Stimulated activated CD4-positive, alpha-beta T cell treated with anti-CD3 and anti-CD28 coated beads, Interleukin-12 subunit alpha, Interleukin-12 subunit beta, amount 100 ng/mL, for 24 hours (primary cell): ENCODE data around the gene MYO9A.
"Not testable (repeated sequence)": the region's sequence is repeated elsewhere in the genome, so short reads cannot be mapped to it uniquely, and the experiment has no call there.

Experiments
- DNase-seq, 2 experiments: peaks; one replicate each; pipeline ENCODE4 v3.0.0-alpha.2; 2020; ENCODE audit warnings: low read depth in 2 of 2

MYO9A gene

GRCh38 chr15:72042865-72043264 lies 75.1 kb downstream of the MYO9A start:
- DNase-seq: no peak

DNA sequence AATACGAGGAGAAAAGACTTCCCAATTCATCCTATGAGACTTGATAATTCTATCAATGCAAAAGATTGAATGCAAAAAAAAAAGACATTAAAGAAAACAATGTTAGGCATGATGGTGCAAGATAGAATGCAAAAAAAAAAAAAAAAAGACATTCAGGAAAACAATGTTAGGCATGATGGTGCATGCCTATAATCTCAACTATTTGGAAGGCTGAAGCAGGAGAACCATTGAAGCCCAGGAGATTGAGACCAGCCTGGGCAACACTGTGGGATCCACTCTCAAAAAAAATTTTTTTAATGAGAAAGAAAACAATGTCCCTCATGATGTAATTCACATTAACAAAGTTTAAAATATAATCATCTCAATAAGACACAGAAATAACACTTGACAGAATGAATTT lies 75.9 kb downstream of the MYO9A start:
- no peak for DNase-seq

DNA sequence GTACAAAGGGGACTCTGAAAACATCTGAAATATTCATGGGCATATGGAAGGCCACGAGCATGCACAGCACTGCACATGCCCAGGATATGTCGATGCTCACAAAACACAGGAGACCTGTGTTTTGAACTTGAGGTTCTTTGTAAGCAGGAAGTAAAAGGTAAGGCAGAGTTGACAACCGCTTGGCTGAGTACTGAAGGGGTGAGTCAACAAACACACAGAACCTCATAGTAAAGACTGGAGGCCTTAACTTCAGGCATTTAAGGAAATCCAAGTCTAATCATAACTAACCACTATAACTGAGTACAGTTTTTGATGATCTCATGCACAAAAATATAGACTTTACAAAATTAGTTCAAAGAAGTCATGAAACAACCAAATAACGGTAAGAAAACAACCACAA lies 80.6 kb downstream of the MYO9A start:
- no peak for DNase-seq

- DNase-seq: no peak
Measured at GRCh38 chr15:72034859-72035650, 82.9 kb downstream of the MYO9A start.

DNA sequence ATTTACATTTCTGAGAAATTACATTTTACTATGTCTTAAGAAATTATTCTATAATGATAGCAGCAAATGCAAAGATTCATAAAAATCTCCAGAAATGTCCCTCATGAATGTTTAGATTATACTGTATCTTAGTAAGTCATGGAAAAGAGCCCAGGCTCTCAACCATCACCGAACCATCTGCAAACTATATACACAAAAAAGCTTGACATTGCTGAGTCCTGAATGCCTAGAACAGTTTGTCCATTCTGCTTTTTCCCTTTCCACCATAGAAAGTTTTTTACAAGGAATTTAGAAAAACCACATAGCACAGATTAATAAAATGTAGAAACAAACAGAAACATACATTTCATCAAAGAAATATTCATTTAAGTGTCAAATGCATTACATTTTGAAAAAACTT lies 83.6 kb downstream of the MYO9A start:
- DNase-seq: no peak

- DNase-seq: no peak
Measured at GRCh38 chr15:72033711-72034110, 84.2 kb downstream of the MYO9A start.

- no peak for DNase-seq
Measured at GRCh38 chr15:72033285-72033684, 84.7 kb downstream of the MYO9A start.

GRCh38 chr15:72021604-72022003 lies 96.3 kb downstream of the MYO9A start:
- DNase-seq: no peak

GRCh38 chr15:72020799-72021198 lies 97.2 kb downstream of the MYO9A start:
- no peak for DNase-seq

- DNase-seq: not testable (repeated sequence)
Measured at GRCh38 chr15:72014555-72014954, 103.4 kb downstream of the MYO9A start.

GRCh38 chr15:72013703-72014102 lies 104.2 kb downstream of the MYO9A start:
- DNase-seq: no peak

GRCh38 chr15:72011302-72011942 lies 106.5 kb downstream of the MYO9A start:
- DNase-seq: no peak

DNA sequence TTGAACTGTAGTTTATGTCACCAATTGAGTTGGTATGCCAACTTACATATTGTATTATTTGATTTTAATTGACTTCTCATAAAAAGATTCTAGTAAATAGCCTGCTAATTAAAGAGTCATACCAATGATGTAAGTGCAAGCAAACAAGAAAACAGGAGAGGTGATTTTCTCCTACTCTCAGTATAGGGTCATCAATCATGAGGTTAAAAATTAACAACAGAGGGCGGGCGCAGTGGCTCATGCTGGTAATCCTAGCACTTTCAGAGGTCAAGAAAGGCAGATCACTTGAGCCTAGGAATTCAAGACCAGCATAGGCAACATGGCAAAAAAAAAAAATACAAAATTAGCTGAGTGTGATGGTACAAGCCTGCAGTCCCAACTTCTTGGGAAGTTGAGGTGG lies 108.7 kb downstream of the MYO9A start:
- DNase-seq: no peak

GRCh38 chr15:72006382-72006781 lies 111.6 kb downstream of the MYO9A start:
- no peak for DNase-seq

- DNase-seq: no peak
Measured at GRCh38 chr15:72005483-72005882, 112.5 kb downstream of the MYO9A start.

GRCh38 chr15:71999807-72000206 lies 118.1 kb downstream of the MYO9A start:
- DNase-seq: no peak

- not testable (repeated sequence) for DNase-seq
Measured at GRCh38 chr15:71998717-71999116, 119.2 kb downstream of the MYO9A start.

- DNase-seq: no peak
Measured at GRCh38 chr15:71997691-71998090, 120.3 kb downstream of the MYO9A start.

DNA sequence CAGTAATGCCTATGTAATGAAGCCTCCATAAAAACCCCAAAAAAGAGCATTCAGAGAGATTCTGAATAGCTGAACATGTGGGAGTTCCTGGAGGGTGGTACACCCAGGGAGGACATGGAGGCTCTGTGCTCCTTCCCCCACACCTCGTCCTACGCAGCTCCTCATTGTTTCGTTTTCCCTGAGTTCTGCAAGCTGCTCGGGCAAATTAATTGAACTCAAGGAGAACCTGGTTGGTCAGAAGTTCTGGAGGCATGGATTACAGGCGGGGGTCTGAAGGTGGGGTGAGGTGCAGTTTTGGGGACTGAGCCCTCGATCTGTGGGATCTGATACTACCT lies 142.2 kb downstream of the MYO9A start:
- no peak for DNase-seq

DNA sequence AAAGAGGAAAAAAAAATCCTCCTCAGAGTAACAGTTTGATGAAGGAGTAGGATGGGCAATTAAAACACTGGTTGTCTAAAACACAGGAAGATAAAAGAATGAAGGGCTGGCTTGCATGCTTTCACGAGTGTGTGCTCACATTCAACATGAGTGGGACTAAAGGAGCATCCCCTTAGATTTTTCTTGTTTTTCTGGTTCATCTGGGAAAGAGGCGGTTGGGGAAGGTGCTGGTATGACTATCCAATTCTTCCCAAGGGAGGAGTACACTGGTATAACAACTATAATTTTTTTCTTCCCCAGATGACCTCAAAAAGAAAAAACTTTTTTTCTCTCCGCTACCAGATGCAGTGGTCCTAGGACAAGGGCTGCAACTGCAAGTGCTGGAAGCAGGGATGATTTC lies 143.7 kb downstream of the MYO9A start:
- DNase-seq: no peak

DNA sequence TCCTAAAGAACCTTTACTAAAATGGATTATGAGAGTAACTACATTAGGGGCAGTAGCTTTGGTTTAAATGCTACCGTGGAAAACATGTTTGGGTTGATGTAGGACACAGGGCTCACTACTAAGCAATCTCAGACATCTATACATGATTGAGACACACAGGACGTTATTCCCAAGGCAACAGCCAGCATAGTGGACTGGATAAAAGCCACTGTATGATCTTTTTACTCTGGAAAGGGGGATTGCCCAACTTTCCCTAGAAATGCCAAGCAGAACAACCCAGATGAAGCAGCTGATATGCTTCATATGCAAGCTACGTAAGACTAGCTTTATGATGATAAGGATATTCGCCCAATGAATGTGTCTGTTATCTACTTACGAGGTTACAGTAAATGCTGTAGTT lies 144.6 kb downstream of the MYO9A start:
- no peak for DNase-seq

DNA sequence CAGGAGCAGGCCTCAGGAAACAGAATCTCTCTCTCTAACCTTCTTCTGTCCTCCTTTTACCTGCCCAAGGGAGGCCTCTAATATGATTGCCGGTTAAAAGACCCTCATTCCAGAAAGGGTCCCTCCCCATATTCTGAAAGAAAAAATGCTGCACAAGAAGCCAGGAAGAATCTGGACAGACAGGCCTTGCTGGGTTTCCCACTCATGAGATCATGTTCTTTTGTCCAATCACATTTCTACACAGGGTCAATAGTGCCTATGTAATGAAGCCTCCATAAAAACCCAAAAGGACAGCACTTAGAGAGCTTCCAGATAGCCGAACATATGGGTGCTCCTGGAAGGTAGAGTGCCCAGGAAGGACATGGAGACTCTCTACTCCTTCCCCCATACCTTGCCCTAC lies 146.0 kb downstream of the MYO9A start:
- no peak for DNase-seq

GRCh38 chr15:71970435-71970834 lies 147.5 kb downstream of the MYO9A start:
- no peak for DNase-seq

GRCh38 chr15:71962537-71962936 lies 155.4 kb downstream of the MYO9A start:
- no peak for DNase-seq
